ENCODE measurements around the gene CCPG1.

CCPG1 gene

DNA sequence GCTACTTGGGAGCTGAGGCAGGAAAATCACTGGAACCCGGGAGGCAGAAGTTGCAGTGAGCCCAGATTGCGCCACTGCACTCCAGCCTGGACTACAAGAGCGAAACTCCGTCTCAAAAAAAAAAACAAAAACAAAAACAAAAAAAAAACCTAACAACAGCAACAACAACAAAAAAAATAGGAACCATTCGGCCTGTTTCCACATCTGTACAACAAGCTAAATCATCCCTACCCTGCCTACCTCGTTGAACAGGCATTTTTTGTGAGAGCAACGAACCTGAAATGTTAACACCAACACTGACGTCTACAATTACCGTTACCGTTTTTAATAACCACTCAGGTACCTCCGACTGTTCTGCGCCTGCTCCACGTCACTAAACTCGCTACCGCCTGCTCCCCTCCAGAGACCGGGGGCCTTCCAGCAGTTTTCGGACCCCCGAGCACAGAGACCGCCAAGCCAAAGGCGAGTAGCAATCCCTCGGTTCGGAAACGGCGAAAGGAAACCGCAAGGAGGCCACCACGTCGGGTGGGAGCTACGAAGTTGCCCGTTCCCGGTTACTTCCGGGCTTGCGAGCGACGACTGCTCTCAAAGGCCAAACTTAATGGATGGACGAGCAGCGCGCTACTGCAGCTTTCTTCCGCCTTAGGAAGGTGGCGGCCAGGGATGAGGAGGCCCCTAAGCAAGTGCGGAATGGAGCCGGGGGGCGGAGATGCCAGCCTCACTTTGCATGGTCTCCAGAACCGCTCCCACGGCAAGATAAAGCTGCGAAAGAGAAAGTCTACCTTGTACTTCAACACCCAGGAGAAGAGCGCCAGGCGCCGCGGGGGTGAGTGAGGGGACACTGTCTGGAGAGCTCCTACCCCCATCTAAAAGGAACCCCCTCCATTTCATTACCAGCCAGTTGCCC, 89.3 kb downstream of the CCPG1 start, which contains the start of the genes PIGB and PIGBOS1:
TSS of gene PIGB (plus strand) at position 635 of the 907 bp plus-strand sequence. CDS start at position 664, 29 bp downstream.
TSS of gene PIGBOS1 (minus strand) at position 536 of the 907 bp plus-strand sequence. CDS start 1,331 bp downstream, outside the sequence.
- peak; percentile 69 for DNase-seq (ENCODE audit: low read depth)
